IMR-90 (cell line): ENCODE data around the gene CPXM1.

ENCODE experiments used
- MAFK ChIP-seq: IDR thresholded peaks from 2 replicates; pipeline ENCODE4 v1.6.1; 2012; ENCODE audit warnings: low read depth, low read length, improper control_type of control experiment
- RAD21 ChIP-seq: IDR thresholded peaks from 2 replicates; pipeline ENCODE4 v1.6.1; 2012; ENCODE audit warnings: low read length, improper control_type of control experiment

DNA sequence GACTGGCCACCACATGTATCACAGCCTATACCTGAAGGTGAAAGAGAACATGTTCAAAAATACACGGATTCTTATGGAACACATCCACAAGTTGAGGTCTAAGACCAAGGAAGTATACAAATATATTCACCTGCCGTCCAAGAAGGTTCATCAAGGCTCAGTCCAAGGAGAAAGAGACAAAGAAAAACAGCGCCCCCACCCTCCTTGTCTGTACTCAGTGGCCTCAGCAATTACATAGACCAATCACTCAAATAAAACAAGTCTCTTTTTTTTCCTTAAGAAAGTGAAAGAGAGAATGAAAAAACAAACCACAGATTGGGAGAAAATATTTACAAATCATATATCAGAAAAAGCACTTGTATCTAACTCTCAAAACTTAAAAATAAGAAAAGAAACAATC, 19.5 kb downstream of the CPXM1 start:
- TF ChIP-seq MAFK (no peak), RAD21 (no peak)
